Lung (tissue), 12 donors: Measurements from ENCODE around the gene BCKDHB. TPM values are rescaled to one million over a fixed set of nuclear protein-coding genes. Genes with fewer than 3 reads are reported as not detected.

ENCODE experiments used
- ATAC-seq: fragments of 200-7000 bp; cut with Tn5 transposase; one replicate; pipeline ENCODE4 v1.9.1; 2020; ENCODE audit warnings: moderate number of reproducible peaks; ENCODE audit not compliant: insufficient read depth, low FRiP score
- DNase-seq, 3 donors: peaks; one replicate each; pipeline ENCODE4 v3.0.0-alpha.2; 2013 to 2017
- H3K27ac ChIP-seq, 2 donors: one replicate each; pipeline ENCODE4 v1.5.1; 2013; ENCODE audit warnings: mild to moderate bottlenecking in 2 of 2, moderate library complexity in 2 of 2, control low read depth in 1 of 2, inconsistent platforms in 1 of 2, low read depth in 1 of 2, low read length in 1 of 2
- H3K27me3 ChIP-seq, 3 donors: one replicate each; pipeline ENCODE4 v1.5.1; 2013; ENCODE audit warnings: low read length in 2 of 3; ENCODE audit not compliant: control insufficient read depth in 3 of 3, insufficient read depth in 3 of 3
- H3K36me3 ChIP-seq, 4 donors: one replicate each; pipeline ENCODE4 v1.5.1; 2013; ENCODE audit warnings: low read length in 4 of 4, mild to moderate bottlenecking in 1 of 4, moderate library complexity in 1 of 4; ENCODE audit not compliant: control insufficient read depth in 4 of 4, insufficient read depth in 4 of 4
- H3K4me1 ChIP-seq, 5 donors: one replicate each; pipeline ENCODE4 v1.5.1; 2013; ENCODE audit warnings: low read length in 5 of 5, mild to moderate bottlenecking in 2 of 5, moderate library complexity in 1 of 5; ENCODE audit not compliant: control insufficient read depth in 5 of 5, insufficient read depth in 5 of 5
- H3K4me3 ChIP-seq: one replicate; pipeline ENCODE4 v1.5.1; 2013; ENCODE audit warnings: mild to moderate bottlenecking, control low read depth, moderate library complexity
- H3K9ac ChIP-seq, 2 donors: one replicate each; pipeline ENCODE4 v1.5.1; 2013; ENCODE audit warnings: low read length in 2 of 2, control low read depth in 1 of 2; ENCODE audit not compliant: insufficient read depth in 1 of 2
- H3K9me3 ChIP-seq, 4 donors: one replicate each; pipeline ENCODE4 v1.5.1; 2013; ENCODE audit warnings: low read length in 3 of 4, mild to moderate bottlenecking in 1 of 4, moderate library complexity in 1 of 4; ENCODE audit not compliant: control insufficient read depth in 4 of 4, insufficient read depth in 3 of 4
- CTCF ChIP-seq: IDR thresholded peaks from 2 replicates; pipeline ENCODE4 v1.5.1; 2012; ENCODE audit warnings: mild to moderate bottlenecking; ENCODE audit errors: control extremely low read depth, extremely low read depth
- WGBS, 2 donors: extraction: QIAGEN DNeasy Blood & Tissue Kit; methylation state at CpG; one replicate each; pipeline ENCODE4 v1.1.7; 2013; 5-methylcytosine and 5-hydroxymethylcytosine counted together
- polyA plus RNA-seq, 2 donors: library from polyadenylated mRNA; stranded (reverse); fragments of 200-250 nt; gene quantifications; one replicate each; pipeline ENCODE4 v1.2.1, GENCODE V29; 2013
- total RNA-seq, 2 donors: library from RNA; depleted of rRNA in 1 of 2; stranded (reverse); fragments of >200 nt in 1 of 2; gene quantifications; one replicate each; pipeline ENCODE4 v1.2.1, GENCODE V29; 2014 to 2021
- donor health status: control.
- donor health status: control.
- donor health status: Bipolar disorder and iron deficiency.
- donor health status: healthy.
- donor health status: DM: yes; HTN: yes; CAD: no.

Gene BCKDHB
- total and polyA plus RNA-seq, 4 donors: 6.9 to 27.7 (median 15.7) TPM

GRCh38 chr6:80357674-80358073, 251.2 kb downstream of the BCKDHB start:
- no peak for TF ChIP-seq CTCF
- DNase-seq (peak in 1 of 3 donors; percentile 11), ATAC-seq (peak; percentile 27)
- Histone ChIP-seq H3K9ac (no peak overlapping the region), H3K36me3 (no peaks in the 10 kb centered on the region), H3K4me1 (peaks cover 0 to 6% (median 2%) of the 10 kb centered on the region in 5 donors), H3K27me3 (no peaks in the 10 kb centered on the region), H3K9me3 (no peaks in the 10 kb centered on the region), H3K4me3 (no peak overlapping the region), H3K27ac (no peak overlapping the region)
- 83 to 90% methylated on average over 2 of the region's 2 CpGs for WGBS, 2 donors

GRCh38 chr6:80363501-80364122, 257.1 kb downstream of the BCKDHB start:
- H3K9me3 ChIP-seq: no peaks in the 10 kb centered on the region
- no peak for TF ChIP-seq CTCF
- H3K4me3 ChIP-seq: no peak overlapping the region
- no peak for ATAC-seq
- no peaks in the 10 kb centered on the region for H3K27me3 ChIP-seq
- WGBS, 2 donors: 93 to 94% methylated on average over 3 of the region's 3 CpGs
- no peak overlapping the region for H3K9ac ChIP-seq
- H3K36me3 ChIP-seq: no peaks in the 10 kb centered on the region
- no peak for DNase-seq
- no peak overlapping the region for H3K27ac ChIP-seq
- peaks cover 0 to 8% (median 0%) of the 10 kb centered on the region in 5 donors for H3K4me1 ChIP-seq

- no peaks in the 10 kb centered on the region for H3K27me3 ChIP-seq
- no peak for DNase-seq
- H3K36me3 ChIP-seq: no peaks in the 10 kb centered on the region
- H3K9me3 ChIP-seq: no peaks in the 10 kb centered on the region
- no peak overlapping the region for H3K9ac ChIP-seq
- WGBS, 2 donors: 83 to 90% methylated on average over 3 of the region's 3 CpGs
- ATAC-seq: no peak
- no peak for TF ChIP-seq CTCF
- H3K4me3 ChIP-seq: no peak overlapping the region
- peaks cover 0 to 8% (median 0%) of the 10 kb centered on the region in 5 donors for H3K4me1 ChIP-seq
- H3K27ac ChIP-seq: no peak overlapping the region
Observed at GRCh38 chr6:80364149-80364548, 257.7 kb downstream of the BCKDHB start.

- no peak overlapping the region for H3K9ac ChIP-seq
- ATAC-seq (no peak), DNase-seq (no peak)
- H3K4me1 ChIP-seq: peaks cover 0 to 8% (median 0%) of the 10 kb centered on the region in 5 donors
- no peaks in the 10 kb centered on the region for H3K27me3 ChIP-seq
- no peaks in the 10 kb centered on the region for H3K36me3 ChIP-seq
- WGBS, 2 donors: 87 to 93% methylated on average over 4 of the region's 4 CpGs
- no peaks in the 10 kb centered on the region for H3K9me3 ChIP-seq
- no peak overlapping the region for H3K27ac ChIP-seq
- H3K4me3 ChIP-seq: no peak overlapping the region
- no peak for TF ChIP-seq CTCF
Observed at GRCh38 chr6:80366051-80366450, 259.6 kb downstream of the BCKDHB start.
